VCaP (cell line): ENCODE data around the gene RBKS.
"Not testable (repeated sequence)": the region's sequence is repeated elsewhere in the genome, so short reads cannot be mapped to it uniquely, and the experiment has no call there.

ENCODE experiments used
- H3K27ac ChIP-seq: fragments of 450-650 bp; 2 replicates; pipeline ENCODE4 v1.5.1; 2017
- CTCF ChIP-seq: fragments of 450-650 bp; conservative IDR thresholded peaks from 2 replicates; pipeline ENCODE4 v1.5.1; 2017; ENCODE audit warnings: mild to moderate bottlenecking, moderate library complexity

RBKS gene

GRCh38 chr2:27885234-27885633 is 5.0 kb downstream of the RBKS start:
- TF ChIP-seq CTCF: no peak

GRCh38 chr2:27884601-27885000 is 5.6 kb downstream of the RBKS start:
- H3K27ac ChIP-seq: peak overlapping the region; percentile 48
- no peak for TF ChIP-seq CTCF

More at GRCh38 chr2:27885234-27885633, 5.0 kb downstream of the RBKS start:
- H3K27ac ChIP-seq: peak overlapping the region; percentile 48

- not testable (repeated sequence) for H3K27ac ChIP-seq
Observed at GRCh38 chr2:27882584-27882922, 7.6 kb downstream of the RBKS start.

GRCh38 chr2:27881815-27882583 is 8.2 kb downstream of the RBKS start:
- H3K27ac ChIP-seq: not testable (repeated sequence)

- H3K27ac ChIP-seq: no peak overlapping the region
- TF ChIP-seq CTCF: no peak
Observed at GRCh38 chr2:27878825-27879224, 11.4 kb downstream of the RBKS start.

GRCh38 chr2:27875089-27875881 is 14.9 kb downstream of the RBKS start:
- H3K27ac ChIP-seq: no peak overlapping the region
- no peak for TF ChIP-seq CTCF

- TF ChIP-seq CTCF: no peak
- no peak overlapping the region for H3K27ac ChIP-seq
Observed at GRCh38 chr2:27873091-27873490, 17.1 kb downstream of the RBKS start.

- no peak for TF ChIP-seq CTCF
- no peak overlapping the region for H3K27ac ChIP-seq
Observed at GRCh38 chr2:27871802-27872201, 18.4 kb downstream of the RBKS start.
